Tibial nerve (tissue), 4 donors: ENCODE data around the gene NEDD4L.

ENCODE experiments used
- CTCF ChIP-seq, 5 experiments: fragments of 200-600 bp in 3 of 5; fragments of 450-650 bp in 2 of 5; sonication (generic) in 3 of 5; IDR thresholded peaks; one replicate each; pipeline ENCODE4 v1.5.1; 2016 to 2019; ENCODE audit warnings: antibody characterized with exemption in 5 of 5, mild to moderate bottlenecking in 3 of 5, moderate library complexity in 2 of 5
- EP300 ChIP-seq, 2 donors: sonication (generic); formaldehyde crosslinking; IDR thresholded peaks; one replicate each; pipeline ENCODE4 v1.6.1; 2017; ENCODE audit warnings: antibody characterized with exemption in 2 of 2, mild to moderate bottlenecking in 1 of 2
- POLR2A ChIP-seq, 2 donors: fragments of 450-650 bp; IDR thresholded peaks; one replicate each; pipeline ENCODE4 v1.6.1; 2017; ENCODE audit warnings: antibody characterized with exemption in 2 of 2, mild to moderate bottlenecking in 2 of 2, moderate library complexity in 2 of 2

GRCh38 chr18:58209326-58209725 lies 165.3 kb downstream of the NEDD4L start:
- TF ChIP-seq POLR2A (IDR thresholded peaks at IDR 0.05) (no peak), CTCF (IDR thresholded peaks at IDR 0.05) (no peak), EP300 (IDR thresholded peaks at IDR 0.05) (no peak)
